Measurements from ENCODE around the gene MED13.
"Not testable (repeated sequence)": the region's sequence is repeated elsewhere in the genome, so short reads cannot be mapped to it uniquely, and the experiment has no call there.

MED13 gene

DNA sequence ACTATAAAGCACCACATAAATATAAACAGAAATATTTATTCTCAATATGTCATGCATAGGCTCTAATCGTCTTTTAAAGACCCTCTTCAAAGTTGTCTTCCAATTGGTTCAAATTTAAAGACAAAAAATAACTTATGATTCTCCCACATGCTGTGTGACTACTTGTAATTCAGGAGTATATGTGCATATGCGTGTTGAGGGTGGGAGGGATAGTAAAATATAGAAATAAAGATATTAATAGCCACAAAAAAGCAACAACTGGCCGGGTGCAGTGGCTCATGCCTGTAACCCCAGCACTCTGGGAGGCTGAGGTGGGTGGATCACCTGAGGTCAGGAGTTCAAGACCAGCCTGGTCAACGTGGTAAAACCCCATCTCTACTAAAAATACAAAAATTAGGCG, 170.8 kb downstream of the MED13 start:
- not testable (repeated sequence) for DNase-seq
